Trophoblast cell (in vitro differentiated cells and primary cell): Measurements from ENCODE around the gene FXYD5.

Experiments
- DNase-seq, 2 donors: peaks; one replicate each; pipeline ENCODE4 v3.0.0-alpha.2; 2016
- H2AFZ ChIP-seq: 2 replicates; pipeline ENCODE4 v1.6.1; 2013; ENCODE audit warnings: low read length, moderate library complexity, mild to moderate bottlenecking; ENCODE audit not compliant: insufficient read depth, poor library complexity
- H2AK5ac ChIP-seq: 2 replicates; pipeline ENCODE4 v1.6.1; 2013; ENCODE audit warnings: mild to moderate bottlenecking, low read length
- H2BK120ac ChIP-seq: 2 replicates; pipeline ENCODE4 v1.6.1; 2013; ENCODE audit warnings: low read length, mild to moderate bottlenecking, moderate library complexity; ENCODE audit not compliant: insufficient read depth, poor library complexity
- H2BK12ac ChIP-seq: 2 replicates; pipeline ENCODE4 v1.6.1; 2013; ENCODE audit warnings: mild to moderate bottlenecking, low read length, moderate library complexity
- H2BK5ac ChIP-seq: 2 replicates; pipeline ENCODE4 v1.6.1; 2013; ENCODE audit warnings: low read length, low read depth, moderate library complexity, mild to moderate bottlenecking; ENCODE audit not compliant: poor library complexity
- H3K14ac ChIP-seq: 2 replicates; pipeline ENCODE4 v1.6.1; 2013; ENCODE audit warnings: mild to moderate bottlenecking, low read length
- H3K18ac ChIP-seq: 2 replicates; pipeline ENCODE4 v1.6.1; 2013; ENCODE audit warnings: mild to moderate bottlenecking, low read length
- H3K23ac ChIP-seq: 2 replicates; pipeline ENCODE4 v1.6.1; 2013; ENCODE audit warnings: low read length
- H3K27ac ChIP-seq: 2 replicates; pipeline ENCODE4 v1.5.1; 2013; ENCODE audit warnings: low read depth, mild to moderate bottlenecking, inconsistent platforms, low read length, moderate library complexity
- H3K27me3 ChIP-seq: 2 replicates; pipeline ENCODE4 v1.6.1; 2013; ENCODE audit warnings: inconsistent platforms, mild to moderate bottlenecking, low read length, moderate library complexity; ENCODE audit not compliant: insufficient read depth
- H3K36me3 ChIP-seq, 2 experiments: 1 replicate in 1 of 2; 2 replicates in 1 of 2; pipeline ENCODE4 v1.6.1; 2013; ENCODE audit warnings: low read length in 2 of 2, mild to moderate bottlenecking in 2 of 2, moderate library complexity in 1 of 2; ENCODE audit not compliant: insufficient read depth in 2 of 2, control insufficient read depth in 1 of 2
- H3K4ac ChIP-seq: 2 replicates; pipeline ENCODE4 v1.6.1; 2013; ENCODE audit warnings: low read depth, mild to moderate bottlenecking, low read length, moderate library complexity
- H3K4me1 ChIP-seq, 2 experiments: 1 replicate in 1 of 2; 2 replicates in 1 of 2; pipeline ENCODE4 v1.6.1; 2013; ENCODE audit warnings: low read length in 2 of 2, mild to moderate bottlenecking in 2 of 2, moderate library complexity in 1 of 2; ENCODE audit not compliant: insufficient read depth in 2 of 2, control insufficient read depth in 1 of 2
- H3K4me2 ChIP-seq: 2 replicates; pipeline ENCODE4 v1.6.1; 2013; ENCODE audit warnings: inconsistent platforms, mild to moderate bottlenecking, low read length, moderate library complexity
- H3K4me3 ChIP-seq: 2 replicates; pipeline ENCODE4 v1.5.1; 2013; ENCODE audit warnings: mild to moderate bottlenecking, low read depth, low read length, inconsistent platforms
- H3K79me1 ChIP-seq: one replicate; pipeline ENCODE4 v1.6.1; 2013; ENCODE audit warnings: low read length
- H3K79me2 ChIP-seq: 2 replicates; pipeline ENCODE4 v1.6.1; 2013; ENCODE audit warnings: low read length, mild to moderate bottlenecking; ENCODE audit not compliant: control insufficient read depth, insufficient read depth, poor library complexity
- H3K9ac ChIP-seq: 2 replicates; pipeline ENCODE4 v1.6.1; 2013; ENCODE audit warnings: mild to moderate bottlenecking, low read length
- H3K9me3 ChIP-seq: 2 replicates; pipeline ENCODE4 v1.6.1; 2013; ENCODE audit warnings: low read depth, mild to moderate bottlenecking, control low read depth, inconsistent platforms, low read length; ENCODE audit not compliant: insufficient read depth
- H4K12ac ChIP-seq: 2 replicates; pipeline ENCODE4 v1.6.1; 2013; ENCODE audit warnings: low read depth, mild to moderate bottlenecking, low read length, moderate library complexity
- H4K8ac ChIP-seq: 2 replicates; pipeline ENCODE4 v1.6.1; 2013; ENCODE audit warnings: low read depth, mild to moderate bottlenecking, low read length, moderate library complexity
- H4K91ac ChIP-seq: one replicate; pipeline ENCODE4 v1.6.1; 2013; ENCODE audit warnings: low read depth, mild to moderate bottlenecking, low read length, moderate library complexity
- WGBS: extraction: QIAGEN DNeasy Blood & Tissue Kit; methylation state at CpG from one replicate; pipeline ENCODE4 v1.1.7; 2013; ENCODE audit warnings: missing lambda C conversion rate; ENCODE audit not compliant: insufficient read length, insufficient coverage; ENCODE audit errors: extremely low coverage; 5-methylcytosine and 5-hydroxymethylcytosine counted together

The FXYD5 gene

DNA sequence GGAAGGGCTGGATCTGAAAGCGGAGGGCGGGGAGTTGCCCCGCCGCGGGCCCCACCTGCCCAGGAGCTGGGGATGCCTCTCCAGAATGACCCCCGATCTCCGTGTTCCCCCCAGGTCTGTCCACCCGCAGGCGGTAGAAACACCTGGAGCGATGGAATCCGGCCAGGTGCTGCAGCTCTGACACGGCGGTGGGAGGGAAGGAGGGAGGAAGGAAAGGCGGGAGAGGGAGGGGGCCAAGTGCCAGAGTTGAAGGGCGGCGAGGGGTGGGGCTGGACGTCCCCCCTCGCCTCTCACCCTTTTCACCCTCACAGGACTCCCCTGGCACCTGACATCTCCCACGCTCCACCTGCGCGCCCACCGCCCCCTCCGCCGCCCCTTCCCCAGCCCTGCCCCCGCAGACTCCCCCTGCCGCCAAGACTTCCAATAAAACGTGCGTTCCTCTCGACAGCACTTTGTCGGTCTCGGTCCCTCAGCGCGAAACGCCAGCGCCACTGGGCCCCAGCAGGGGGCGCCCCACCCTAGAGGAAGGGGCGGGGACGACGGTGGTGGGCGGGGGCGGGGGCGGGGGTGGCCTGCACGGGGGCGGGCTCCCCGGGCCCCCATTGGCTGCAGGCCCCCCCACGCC lies 11.8 kb upstream of the FXYD5 start:
- Histone ChIP-seq H2BK12ac (no peak overlapping the region), H2AFZ (no peak overlapping the region), H3K23ac (no peak overlapping the region), H2BK5ac (no peak overlapping the region), H3K4ac (no peak overlapping the region), H4K91ac (no peak overlapping the region), H3K18ac (no peak overlapping the region), H3K4me1 (peaks cover 0 to 8% of the 10 kb centered on the region in 2 experiments), H3K27me3 (peaks cover 26% of the 10 kb centered on the region), H4K8ac (no peak overlapping the region), H4K12ac (no peak overlapping the region), H3K9me3 (no peaks in the 10 kb centered on the region), H3K79me1 (no peaks in the 10 kb centered on the region), H3K4me2 (peak overlapping the region; percentile 42), H3K79me2 (no peaks in the 10 kb centered on the region), H3K14ac (no peak overlapping the region), H3K4me3 (no peak overlapping the region), H3K36me3 (no peaks in the 10 kb centered on the region), H3K9ac (no peak overlapping the region), H3K27ac (no peak overlapping the region), H2BK120ac (no peak overlapping the region), H2AK5ac (no peak overlapping the region)
- WGBS = no CpG with 5 or more reads among the region's 46 CpGs
- DNase-seq = peak in 1 of 2 donors; percentile 65

DNA sequence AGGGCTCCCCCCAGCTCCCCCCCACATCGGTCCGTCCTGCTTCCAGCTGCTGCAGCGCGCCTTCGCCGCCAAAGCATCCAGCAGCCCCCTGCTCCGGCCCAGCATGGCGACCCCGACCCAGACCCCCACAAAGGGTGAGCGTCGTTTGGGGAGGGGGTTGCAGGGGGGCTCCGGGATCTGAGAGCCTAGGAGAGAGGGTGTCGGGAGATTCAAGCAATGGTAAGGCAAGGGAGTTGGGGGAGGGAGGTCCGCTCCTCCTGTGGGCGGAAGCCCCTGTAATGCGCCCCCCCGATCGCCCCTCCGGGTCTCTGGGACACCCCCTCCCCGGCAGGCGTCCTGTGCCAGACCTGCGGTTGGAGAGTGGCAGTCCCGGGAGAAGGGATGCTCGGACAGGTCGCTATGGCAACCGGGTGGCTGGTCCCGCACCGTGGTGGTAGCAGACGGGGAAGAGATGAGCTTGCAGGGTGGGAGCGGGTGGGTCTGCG lies 11.3 kb upstream of the FXYD5 start, which contains the start of gene FXYD7:
Gene FXYD7, plus strand, starts transcription at position 25 of the 485 bp plus-strand sequence. Its CDS starts 79 bp downstream, at position 104.
- Histone ChIP-seq H3K4me3 (no peak within 1 kb of the TSS), H4K12ac (no peak within 1 kb of the TSS), H3K79me1 (no peaks in the 10 kb centered on the region), H3K4me2 (peak within 1 kb of the TSS; percentile 42), H4K8ac (no peak within 1 kb of the TSS), H2BK5ac (no peak within 1 kb of the TSS), H3K4me1 (peaks cover 0 to 8% of the 10 kb centered on the region in 2 experiments), H2AFZ (no peak within 1 kb of the TSS), H3K9me3 (no peaks in the 10 kb centered on the region), H3K4ac (no peak within 1 kb of the TSS), H3K14ac (no peak within 1 kb of the TSS), H3K27me3 (peaks cover 26% of the 10 kb centered on the region), H3K36me3 (no peaks in the 10 kb centered on the region), H3K9ac (no peak within 1 kb of the TSS), H2BK120ac (no peak within 1 kb of the TSS), H4K91ac (no peak within 1 kb of the TSS), H3K27ac (no peak within 1 kb of the TSS), H2BK12ac (no peak within 1 kb of the TSS), H2AK5ac (no peak within 1 kb of the TSS), H3K79me2 (no peaks in the 10 kb centered on the region), H3K18ac (no peak within 1 kb of the TSS), H3K23ac (no peak within 1 kb of the TSS)
- DNase-seq = no peak
- WGBS = no CpG with 5 or more reads among the region's 31 CpGs

DNA sequence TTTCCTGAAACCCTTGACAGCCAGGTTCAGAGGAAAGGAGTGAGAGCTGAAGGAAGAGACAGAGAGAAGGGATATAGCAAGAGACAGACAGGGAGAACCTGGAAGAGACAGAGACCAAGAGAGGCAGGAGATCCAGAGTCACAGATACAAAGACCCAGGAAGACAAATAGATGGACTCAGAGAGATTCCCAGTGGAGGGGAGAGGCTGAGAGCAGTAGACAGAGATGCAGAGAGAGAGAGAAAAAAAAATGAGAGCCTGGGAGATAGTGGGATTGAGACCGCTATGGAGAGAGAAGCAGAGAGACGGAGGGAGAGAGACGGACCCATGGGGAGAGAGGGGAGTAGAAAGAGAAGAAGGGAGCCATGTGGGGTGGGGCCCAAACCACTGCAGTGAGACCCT lies 10.7 kb upstream of the FXYD5 start:
- H2BK12ac ChIP-seq = no peak overlapping the region
- no peak overlapping the region for H3K27ac ChIP-seq
- no peaks in the 10 kb centered on the region for H3K79me2 ChIP-seq
- no peak overlapping the region for H4K8ac ChIP-seq
- H3K36me3 ChIP-seq = no peaks in the 10 kb centered on the region
- DNase-seq = no peak
- H4K91ac ChIP-seq = no peak overlapping the region
- H2BK120ac ChIP-seq = no peak overlapping the region
- H3K27me3 ChIP-seq = peaks cover 26% of the 10 kb centered on the region
- no CpG with 5 or more reads among the region's 3 CpGs for WGBS
- no peaks in the 10 kb centered on the region for H3K9me3 ChIP-seq
- no peak overlapping the region for H2AK5ac ChIP-seq
- peaks cover 0 to 8% of the 10 kb centered on the region in 2 experiments for H3K4me1 ChIP-seq
- no peak overlapping the region for H3K4ac ChIP-seq
- H2BK5ac ChIP-seq = no peak overlapping the region
- no peak overlapping the region for H2AFZ ChIP-seq
- H3K9ac ChIP-seq = no peak overlapping the region
- no peak overlapping the region for H3K18ac ChIP-seq
- H3K4me3 ChIP-seq = no peak overlapping the region
- H3K14ac ChIP-seq = no peak overlapping the region
- no peak overlapping the region for H4K12ac ChIP-seq
- no peak overlapping the region for H3K23ac ChIP-seq
- no peaks in the 10 kb centered on the region for H3K79me1 ChIP-seq
- H3K4me2 ChIP-seq = no peak overlapping the region

DNA sequence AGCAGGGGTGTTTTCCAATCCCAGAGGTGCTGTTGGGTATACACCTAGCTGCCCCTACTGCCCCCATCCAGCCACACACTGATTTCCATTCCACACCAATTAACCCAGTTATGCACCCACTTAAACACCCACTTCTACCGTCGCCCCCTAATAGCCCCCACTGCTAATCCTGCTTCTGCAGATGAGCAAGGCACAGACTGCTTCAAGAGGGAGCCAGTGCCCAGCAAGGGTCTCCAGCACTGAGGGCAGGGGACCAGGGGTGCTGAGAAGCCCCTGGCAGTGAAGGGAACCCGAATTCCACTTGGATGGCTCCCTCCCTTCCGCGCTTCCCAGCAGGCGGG lies 10.3 kb upstream of the FXYD5 start:
- Histone ChIP-seq H2AK5ac (no peak overlapping the region), H2BK12ac (no peak overlapping the region), H3K9ac (no peak overlapping the region), H3K14ac (no peak overlapping the region), H3K27me3 (peaks cover 26% of the 10 kb centered on the region), H3K23ac (no peak overlapping the region), H4K12ac (no peak overlapping the region), H3K9me3 (no peaks in the 10 kb centered on the region), H2BK120ac (no peak overlapping the region), H3K79me1 (no peaks in the 10 kb centered on the region), H3K36me3 (no peaks in the 10 kb centered on the region), H3K4me1 (peaks cover 0 to 8% of the 10 kb centered on the region in 2 experiments), H2AFZ (no peak overlapping the region), H4K8ac (no peak overlapping the region), H3K27ac (no peak overlapping the region), H4K91ac (no peak overlapping the region), H3K4me2 (no peak overlapping the region), H3K79me2 (no peaks in the 10 kb centered on the region), H2BK5ac (no peak overlapping the region), H3K18ac (no peak overlapping the region), H3K4ac (no peak overlapping the region), H3K4me3 (no peak overlapping the region)
- WGBS = no CpG with 5 or more reads among the region's 6 CpGs
- no peak for DNase-seq
